Activated T-cell treated with anti-CD3 and anti-CD28 coated beads for 4 hours (primary cell): ENCODE results near the gene HPN.
"Not testable (repeated sequence)": the region's sequence is repeated elsewhere in the genome, so short reads cannot be mapped to it uniquely, and the experiment has no call there.

Experiments used
- DNase-seq: peaks from one replicate; pipeline ENCODE4 v3.0.0-alpha.2; 2020

Gene HPN

DNA sequence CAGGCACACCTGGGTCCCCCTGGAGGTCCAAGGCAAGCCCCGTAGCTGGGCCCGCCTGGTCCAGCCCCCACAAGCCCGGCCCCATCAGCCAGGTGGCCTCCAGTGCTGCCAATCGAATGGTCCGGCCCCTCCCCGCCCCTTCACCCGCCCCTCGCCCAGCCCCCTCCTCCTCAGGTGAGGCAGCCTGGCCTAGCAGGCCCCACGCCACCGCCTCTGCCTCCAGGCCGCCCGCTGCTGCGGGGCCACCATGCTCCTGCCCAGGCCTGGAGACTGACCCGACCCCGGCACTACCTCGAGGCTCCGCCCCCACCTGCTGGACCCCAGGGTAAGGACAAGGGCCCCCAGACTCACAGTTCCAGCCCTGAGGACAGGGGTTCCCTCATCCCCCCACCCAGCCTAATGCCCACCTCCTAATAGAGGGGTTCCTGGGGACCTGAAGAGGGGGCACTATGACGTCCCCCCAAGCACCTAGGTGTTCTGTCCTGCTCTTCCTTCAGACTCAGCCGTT is at the start of gene HPN:
TSS of gene HPN (plus strand) at position 174 of the 508 bp plus-strand sequence. CDS start 786 bp downstream, outside the sequence.
- DNase-seq: no peak

DNA sequence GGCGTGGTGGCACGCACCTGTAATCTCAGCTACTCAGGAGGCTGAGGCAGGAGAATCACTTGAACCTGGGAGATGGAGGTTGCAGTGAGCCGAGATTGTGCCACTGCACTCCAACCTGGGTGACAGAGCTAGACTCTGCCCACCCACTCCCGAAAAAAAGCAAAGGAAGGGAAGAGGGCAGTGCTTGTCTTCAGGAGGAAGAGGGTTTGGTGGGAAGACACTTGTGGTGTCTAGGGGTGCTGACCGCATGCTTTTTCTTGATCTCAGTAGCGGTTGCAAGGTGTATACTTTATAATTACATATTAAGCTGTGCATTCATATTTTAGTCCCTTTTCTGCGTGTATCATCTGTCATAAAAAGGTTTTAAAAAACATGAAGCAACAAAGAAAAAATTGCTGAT is 48.9 kb upstream of the HPN start:
- not testable (repeated sequence) for DNase-seq

DNA sequence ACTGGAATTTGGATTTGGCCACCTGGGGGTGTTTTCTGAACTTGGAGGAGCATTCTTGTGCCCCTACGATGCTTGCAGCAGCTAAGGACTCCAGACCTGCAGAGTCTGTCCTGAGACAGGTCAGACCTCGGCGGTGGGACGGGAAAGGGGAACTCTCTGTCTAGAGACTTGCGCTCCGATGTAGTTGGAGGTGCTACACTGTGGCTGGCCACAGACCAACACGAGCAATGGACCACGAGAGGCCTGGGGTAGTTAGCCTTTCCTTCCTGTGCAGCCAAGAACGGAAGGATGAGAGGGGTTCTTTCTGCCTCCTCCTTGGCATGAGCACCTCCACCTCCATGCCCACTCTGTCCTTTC is 47.3 kb upstream of the HPN start:
- no peak for DNase-seq

DNA sequence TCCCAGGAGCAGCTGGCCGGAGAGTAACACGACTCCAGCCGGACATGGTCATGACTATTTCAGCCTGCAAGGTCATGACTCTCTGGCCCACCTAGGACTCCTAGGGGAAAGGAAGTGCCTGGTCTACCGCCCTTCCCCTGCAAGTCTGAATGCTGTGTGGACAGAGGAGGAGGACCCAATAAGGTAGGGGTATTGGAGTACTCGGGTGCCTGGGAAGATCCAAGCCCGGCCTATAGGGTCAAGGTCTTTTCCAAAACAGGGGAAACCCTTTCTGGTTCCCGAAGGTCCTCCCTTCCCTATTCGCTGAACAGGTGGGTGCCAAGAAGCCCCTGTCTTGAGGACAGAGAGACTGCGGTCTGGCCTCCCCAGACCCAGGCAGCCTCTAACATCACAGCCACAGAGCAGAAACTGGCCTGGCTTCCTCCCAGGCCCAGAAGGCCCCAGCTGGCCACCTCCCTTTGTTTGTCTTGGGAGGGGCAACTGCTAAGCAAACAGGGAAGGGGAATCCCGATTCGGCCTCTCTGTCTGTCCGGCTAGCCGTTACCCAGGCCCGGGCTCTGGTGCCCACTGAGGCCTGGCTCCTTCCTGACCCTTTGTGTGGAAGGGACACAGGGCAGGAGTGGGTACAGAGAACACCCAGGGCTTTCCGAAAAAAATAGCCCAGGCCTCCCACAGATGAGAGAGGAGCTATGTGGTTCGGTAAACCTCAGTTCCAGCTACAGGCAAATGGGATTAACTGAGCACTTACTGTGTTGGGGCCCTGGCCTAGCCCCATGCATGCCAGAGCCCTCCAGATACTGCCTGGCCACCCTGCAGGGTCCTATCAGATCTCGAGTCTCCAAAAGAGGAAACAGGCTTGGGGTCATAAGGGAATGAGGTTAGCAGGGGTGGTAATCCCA is 46.6 kb upstream of the HPN start:
- DNase-seq: no peak

DNA sequence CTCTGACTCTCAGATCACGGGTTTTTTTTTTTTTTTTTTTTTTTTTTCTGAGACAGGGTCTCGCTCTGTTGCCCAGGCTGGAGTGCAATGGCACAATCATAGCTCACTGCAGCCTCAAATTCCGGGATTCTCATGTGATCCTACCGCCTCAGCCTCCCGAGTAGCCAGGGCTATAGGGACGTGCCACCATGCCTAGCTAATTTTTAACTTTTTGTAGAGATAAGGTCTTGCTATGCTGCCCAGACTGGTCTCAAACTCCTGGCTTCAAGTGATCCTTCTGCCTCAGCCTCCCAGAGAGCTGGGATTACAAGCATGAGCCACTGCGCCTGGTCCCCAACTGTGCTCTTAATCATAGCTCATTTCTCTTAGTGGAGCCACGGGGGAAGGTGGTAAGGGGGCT is 46.0 kb upstream of the HPN start:
- DNase-seq: no peak

DNA sequence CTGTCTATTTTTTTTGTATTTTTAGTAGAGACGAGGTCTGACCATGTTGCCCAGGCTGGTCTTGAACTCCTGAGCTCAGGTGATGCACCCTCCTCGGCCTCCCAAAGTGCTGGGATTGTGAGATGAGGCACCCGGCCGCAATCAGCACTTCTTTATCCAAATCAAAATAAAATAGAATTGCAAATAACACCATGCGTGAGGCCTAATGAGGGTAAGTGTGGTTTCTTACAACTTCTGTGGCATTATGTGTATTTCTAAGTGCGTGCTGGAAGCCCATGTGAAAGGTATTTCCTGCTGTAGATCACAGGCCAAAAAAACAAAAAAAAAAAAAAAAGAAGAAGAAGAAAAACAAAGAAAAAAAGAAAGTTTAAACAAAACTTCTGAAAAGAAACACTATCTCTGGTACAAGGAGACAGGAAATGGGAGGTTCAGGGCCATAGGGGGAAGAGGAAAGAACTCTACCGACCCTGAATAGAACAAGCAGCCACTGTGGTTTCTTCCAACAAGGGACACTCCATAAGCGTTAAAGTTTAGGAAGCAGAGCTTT is 44.4 kb upstream of the HPN start:
- DNase-seq: no peak

DNA sequence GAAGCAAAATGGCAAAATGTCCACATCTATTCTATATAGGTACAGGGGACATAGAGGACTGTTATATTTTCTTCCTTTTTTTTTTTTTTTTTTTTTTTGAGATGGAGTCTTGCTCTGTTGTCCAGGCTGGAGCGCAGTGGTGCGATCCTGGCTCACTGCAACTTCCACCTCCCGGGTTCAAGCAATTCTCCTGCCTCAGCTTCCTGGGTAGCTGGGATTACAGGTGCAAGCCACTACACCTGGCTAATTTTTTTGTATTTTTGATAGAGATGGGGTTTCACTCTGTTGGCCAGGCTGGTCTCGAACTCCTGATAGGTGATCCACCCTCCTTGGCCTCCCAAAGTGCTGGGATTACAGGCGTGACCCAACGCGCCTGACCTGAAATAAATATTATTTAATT is 43.3 kb upstream of the HPN start:
- DNase-seq: not testable (repeated sequence)

DNA sequence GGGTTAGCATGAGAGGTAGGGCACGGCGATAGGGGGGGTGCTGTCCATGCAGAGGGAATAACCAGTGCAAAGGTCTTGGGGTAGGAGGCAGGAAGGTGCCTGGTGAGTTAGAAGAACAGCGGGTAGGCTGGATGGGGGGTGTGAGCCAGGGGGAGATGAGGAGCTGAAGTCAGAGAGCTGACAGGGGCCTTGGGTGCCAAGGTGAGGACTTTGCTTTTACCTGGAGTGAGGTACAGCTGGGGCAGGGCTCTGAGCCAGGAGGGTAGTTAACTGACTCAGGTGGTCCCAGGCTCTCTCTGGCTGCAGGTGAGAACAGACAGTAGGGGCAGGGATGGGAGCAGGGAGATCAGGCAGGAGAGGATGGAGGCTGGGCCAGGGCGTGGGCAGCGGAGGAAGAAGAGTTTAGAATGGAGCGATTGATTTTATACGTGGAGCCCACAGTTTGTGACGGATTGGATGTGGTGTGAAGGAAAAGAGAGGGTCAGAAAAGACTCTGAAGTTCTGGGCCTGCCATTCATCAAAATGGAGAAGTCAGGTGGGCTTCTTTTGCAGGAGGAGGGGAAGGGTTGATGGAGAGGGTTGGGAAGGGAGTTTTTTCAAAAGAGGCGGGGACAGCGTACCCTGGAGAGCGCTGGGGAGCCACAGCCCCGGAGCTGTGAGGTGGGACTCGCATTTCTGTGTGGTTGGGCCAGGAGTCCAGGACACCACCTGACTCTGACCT is 42.6 kb upstream of the HPN start:
- no peak for DNase-seq

DNA sequence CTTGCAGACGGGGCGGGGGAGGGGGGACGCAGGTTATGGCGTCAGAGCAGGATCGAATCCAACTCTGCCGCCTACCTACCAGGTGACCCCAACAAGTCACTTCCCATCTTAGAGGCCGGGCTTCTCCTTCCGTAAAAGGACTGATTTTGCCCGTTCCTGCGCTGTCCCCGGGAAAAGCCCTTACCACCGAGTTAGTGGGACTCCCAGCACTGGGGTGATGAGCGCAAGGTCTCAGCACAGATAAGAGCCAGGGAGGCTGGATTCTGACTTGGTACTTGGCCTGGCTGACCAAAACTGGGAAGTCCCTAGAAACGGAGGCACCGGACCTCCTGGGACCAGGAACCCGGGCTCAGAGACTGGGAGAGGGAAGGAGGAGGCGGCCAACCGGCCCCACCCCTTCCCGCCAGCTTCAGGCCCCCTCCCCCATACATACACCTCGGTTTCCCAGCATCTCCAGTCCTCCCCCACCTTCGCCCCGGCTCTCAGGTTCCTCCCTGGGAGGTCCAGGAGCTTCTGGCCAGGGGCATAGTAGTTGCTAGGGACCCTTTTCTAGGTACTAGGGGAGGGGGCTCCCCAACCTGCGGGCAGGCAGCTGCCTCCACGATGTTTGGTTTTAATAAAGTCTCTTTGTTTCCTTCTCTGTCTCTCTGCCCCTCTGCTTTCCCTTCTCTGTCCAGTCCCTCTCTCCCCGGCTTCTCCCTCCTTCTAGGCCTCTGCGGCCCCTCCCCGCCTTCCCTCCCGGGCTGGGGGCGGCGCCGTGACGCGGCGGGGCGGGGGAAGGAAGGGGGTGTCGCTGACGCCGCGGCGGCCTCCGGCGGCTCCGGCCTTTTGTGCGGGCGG is 41.8 kb upstream of the HPN start, which contains the start of gene GRAMD1A:
TSS of gene GRAMD1A (plus strand) at position 826 of the 840 bp plus-strand sequence. CDS start 156 bp downstream, outside the sequence.
- DNase-seq: peak; percentile 62

DNA sequence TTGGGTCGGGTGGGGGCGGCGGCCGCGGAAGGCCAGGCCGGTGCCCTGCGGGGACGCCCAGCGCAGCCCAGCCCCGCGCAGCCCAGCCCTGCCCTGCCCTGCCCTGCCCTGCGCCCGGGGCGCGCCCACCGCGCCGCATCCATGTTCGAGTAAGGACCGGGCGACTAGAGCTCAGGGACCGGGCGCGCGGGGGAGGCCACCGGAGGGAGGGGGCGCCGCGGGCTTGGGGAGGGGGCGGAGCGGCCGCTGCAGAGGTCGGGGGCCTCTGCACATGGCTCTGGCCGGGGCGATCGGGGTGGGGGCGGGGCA is 41.2 kb upstream of the HPN start:
- no peak for DNase-seq

DNA sequence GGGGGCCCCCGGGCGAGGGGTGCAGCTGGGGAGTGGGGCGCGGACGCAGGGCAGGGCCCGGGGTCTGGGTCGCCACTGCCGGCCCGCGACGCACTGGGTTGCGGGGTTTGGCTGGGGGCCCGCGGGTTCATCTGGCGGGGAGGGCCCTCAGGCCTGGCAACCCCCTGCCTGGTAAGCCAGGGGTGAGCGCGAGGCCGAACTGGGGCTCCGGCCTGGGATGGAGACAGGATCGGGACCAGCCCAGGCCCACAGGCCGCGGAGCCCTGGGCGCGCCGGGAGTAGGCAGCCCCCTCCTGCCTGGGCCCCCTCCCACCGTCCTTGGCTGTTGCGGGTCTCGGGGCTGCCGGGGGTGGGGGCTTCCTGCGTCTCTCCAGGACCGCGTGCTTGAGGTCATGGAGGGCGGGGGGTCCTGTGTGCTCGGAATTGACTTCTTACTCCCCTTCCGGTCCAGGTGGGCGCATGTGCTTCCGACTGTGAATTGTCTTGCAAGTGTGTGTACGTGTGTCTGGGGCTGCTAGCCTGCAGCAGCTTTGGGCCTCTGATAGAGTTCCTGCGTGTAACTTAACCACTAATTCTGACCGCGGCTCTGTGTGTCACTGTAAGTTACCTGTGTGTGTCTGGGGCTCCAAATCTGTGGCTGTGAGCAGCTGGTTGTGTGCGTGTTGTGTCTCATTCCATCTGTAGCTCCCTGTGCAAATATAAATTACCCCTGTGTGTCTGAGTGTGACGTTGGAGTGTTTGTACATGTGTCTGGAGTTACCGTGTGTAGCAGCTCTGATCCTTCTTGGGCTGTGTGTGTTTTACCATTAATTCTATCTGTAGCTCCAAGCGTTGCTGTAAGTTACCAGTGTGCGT is 40.6 kb upstream of the HPN start:
- peak; percentile 39 for DNase-seq

DNA sequence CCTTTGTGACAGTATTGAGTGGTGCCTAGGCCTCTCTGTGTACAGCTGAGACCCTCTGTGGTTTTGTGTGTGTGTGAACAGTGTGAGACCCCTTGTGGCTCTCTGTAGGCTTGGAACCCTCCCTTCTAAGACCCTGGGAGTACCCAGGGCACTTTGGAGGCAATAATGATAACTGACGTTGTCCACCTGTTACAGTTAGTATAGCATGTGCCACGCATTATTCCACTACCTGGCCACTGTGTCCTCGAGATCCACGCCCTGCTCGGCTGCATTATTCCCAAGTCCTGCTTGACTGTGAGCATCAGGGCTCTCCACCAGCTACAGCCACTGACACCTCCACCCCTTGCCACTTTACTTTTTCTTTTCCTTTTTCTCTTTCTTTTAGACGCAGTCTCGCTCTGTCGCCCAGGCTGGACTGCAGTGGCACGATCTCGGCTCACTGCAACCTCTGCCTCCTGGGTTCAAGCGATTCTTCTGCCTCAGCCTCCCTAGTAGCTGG is 39.4 kb upstream of the HPN start:
- no peak for DNase-seq

DNA sequence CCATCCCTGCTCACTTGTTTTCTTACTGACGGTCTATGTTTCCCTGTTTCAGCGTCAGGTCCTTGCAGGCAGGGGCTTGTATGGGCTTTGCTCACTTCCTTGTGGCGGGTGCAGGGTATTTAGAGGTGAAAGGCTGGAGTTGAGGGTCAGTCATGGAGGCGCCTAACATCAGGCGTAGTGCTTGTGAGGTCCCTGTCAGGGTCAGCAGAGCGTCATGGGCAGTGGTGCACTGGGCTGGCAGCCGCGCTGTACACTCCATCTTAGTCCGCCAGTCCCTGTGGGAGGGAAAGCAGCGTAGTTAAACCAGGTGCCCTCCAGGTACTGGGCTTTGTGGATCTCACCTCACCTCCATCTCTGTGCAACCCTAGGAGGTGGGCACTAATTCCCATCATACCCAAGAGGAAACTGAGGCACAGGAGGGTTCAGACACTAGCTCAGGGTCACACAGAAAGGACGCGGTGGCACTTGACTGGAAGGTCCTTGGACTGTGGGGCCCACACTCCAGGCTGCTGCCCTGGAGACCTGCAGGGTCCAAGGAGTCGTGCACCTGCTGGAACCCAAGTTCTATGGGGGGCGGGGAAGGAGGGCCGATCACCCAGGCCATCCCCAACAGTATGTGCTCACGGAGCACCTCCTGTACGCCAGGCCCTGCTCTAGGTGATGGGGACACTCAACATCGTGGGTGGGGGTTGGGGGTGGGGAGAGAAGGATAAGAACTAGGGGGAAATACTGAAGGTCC is 36.8 kb upstream of the HPN start:
- DNase-seq: no peak

DNA sequence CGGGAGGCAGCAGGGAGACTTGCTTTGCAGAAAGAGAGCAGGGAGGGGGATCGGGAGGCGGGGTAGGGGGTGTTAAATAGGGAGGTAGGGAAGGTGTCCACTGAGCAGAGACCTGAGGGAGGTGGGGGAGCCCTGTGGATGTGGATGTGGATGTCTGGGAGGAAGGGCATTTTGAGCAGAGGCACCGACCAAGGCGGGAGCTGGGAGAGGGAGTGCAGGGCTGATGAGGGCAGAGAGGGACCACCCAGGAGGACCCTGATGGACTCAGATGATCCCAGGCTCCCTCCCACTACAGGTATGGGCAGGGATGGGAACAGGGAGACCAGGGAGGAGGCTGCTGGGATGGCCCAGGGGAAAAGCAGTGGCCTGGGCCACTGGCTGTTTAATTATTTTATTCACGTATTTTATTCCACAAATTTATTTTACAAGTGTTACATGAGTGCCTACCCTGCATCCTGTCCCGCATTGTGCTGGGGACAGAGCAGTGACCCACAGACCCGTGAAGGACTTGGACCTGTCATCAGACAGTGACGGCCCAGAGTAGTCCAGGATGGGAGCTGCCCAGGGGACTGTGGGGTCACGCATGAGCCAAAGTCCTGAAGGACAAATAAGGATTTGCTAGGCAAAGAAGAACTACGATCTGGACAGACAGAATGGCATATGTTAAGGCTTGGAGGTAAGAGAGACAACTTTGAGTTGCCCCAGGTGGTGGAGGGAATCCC is 36.1 kb upstream of the HPN start:
- DNase-seq: no peak

DNA sequence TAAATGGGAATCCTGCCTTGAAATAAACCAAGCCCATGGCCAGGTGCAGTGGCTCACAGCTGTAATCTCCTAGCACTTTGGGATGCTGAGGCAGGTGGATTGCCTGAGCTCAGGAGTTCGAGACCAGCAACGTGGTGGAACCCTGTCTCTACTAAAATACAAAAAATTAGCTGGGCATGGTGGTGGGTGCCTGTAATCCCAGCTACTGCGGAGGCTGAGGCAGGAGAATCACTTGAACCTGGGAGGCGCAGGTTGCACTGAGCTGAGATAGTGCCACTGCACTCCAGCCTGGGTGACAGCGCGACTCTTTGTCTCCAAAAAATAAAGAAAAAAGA is 35.5 kb upstream of the HPN start:
- not testable (repeated sequence) for DNase-seq

DNA sequence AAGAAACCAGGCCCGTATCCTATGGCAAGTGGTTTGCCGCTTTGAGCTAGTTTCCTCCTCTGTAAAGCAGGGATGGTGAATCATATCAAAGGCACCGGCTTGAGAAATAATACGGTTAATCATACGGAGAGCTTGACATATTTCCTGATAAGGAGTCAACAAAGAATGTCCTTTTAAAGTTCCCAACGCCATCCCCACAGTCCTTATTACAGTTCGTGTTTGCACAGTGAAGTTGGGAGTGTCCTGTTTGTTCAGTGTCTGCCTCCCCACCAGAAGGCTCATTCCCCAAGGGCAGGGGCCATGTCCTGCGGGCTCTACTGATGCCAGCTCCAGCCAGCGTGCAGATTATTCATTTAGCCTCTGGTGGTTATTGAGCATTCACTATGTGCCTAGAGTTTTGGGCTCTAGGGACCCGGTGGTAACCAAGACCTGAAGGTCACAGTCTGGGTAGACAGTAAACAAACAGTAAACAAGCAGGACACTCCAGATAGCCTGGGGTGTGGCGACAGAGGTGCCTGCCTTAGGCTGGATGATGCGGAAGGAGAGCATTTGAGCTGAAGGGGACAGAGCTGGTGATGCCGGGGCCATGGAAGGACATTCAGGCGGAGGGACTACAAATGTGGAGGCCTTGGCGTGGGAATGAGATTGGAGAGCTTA is 35.1 kb upstream of the HPN start:
- no peak for DNase-seq

DNA sequence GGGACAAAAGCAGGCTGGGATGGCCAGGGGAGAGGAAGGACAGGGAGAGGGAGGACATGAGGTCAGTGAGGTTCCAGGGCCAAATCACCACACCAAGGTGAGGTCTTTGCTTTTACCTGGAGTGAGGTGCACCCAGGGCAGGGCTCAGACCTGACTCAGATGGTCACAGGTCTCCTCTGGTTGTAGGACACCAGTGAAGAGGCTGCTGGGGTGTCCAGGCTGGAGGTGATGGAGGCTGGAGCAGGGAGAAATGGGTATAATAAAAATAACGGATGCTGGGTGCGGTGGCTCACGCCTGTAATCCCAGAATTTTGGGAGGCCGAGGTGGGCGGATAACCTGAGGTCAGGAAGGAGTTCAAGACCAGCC is 34.5 kb upstream of the HPN start:
- DNase-seq: no peak

DNA sequence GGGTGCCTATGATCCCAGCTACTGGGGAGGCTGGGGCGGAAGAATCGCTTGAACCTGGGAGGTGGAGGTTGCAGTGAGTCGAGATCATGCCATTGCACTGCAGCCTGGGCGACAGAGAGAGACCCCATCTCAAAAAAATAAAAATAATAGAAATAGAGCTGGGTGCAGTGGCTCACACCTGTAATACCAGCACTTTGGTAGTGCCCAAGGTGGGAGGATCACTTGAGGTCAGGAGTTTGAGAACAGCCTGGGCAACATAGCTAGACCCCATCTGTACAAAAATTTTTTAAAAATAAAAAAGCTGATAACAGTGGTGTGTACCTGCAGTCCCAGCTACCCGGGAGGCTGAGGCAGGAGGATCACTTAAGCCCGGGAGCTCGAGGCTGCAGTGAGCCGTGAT is 34.1 kb upstream of the HPN start:
- not testable (repeated sequence) for DNase-seq

DNA sequence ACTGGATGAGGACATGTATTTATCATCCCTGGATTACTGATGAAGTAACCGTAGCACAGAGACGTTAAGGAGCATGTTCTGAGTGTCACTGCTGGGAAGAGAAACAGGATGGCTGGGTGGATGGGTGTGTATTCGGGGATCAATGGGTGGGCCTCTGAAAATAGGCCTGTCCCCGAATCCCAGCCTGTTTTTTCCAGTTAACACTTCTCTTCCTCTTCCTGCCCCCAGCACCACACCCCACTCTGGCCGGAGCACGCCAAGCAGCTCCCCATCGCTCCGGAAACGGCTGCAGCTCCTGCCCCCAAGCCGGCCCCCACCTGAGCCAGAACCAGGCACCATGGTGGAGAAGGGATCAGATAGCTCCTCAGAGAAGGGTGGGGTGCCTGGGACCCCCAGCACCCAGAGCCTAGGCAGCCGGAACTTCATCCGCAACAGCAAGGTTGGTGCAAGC is 32.6 kb upstream of the HPN start:
- no peak for DNase-seq
